WI38 (cell line): ENCODE measurements around the gene RRP1B.

Experiments used
- H3K4me3 ChIP-seq: 2 replicates; pipeline ENCODE4 v1.5.1; 2011; ENCODE audit warnings: low read depth, mild to moderate bottlenecking, control low read depth, low read length
- TF ChIP-seq, protein P1 (sequence below): IDR thresholded peaks from 2 replicates; pipeline ENCODE4 v1.5.1; 2012; ENCODE audit warnings: low read depth, mild to moderate bottlenecking, control low read depth, low read length

The RRP1B gene

DNA sequence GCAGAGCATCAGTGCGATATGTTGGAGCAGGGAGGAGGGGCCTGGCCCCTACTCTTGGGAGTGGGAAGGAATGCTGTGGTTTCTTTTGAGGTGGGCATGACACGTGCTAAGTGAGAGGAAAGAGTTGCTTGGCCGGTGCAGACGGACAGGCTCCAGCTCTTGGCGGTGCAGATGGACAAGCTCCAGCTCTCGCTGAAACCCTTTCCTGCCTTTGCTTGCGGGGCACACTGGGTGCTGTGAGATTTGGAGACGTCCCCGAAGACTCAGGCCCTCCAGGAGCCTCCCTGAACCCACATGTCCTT is 75.5 kb downstream of the RRP1B start:
- H3K4me3 ChIP-seq = no peak overlapping the region
- TF ChIP-seq, protein P1, sequence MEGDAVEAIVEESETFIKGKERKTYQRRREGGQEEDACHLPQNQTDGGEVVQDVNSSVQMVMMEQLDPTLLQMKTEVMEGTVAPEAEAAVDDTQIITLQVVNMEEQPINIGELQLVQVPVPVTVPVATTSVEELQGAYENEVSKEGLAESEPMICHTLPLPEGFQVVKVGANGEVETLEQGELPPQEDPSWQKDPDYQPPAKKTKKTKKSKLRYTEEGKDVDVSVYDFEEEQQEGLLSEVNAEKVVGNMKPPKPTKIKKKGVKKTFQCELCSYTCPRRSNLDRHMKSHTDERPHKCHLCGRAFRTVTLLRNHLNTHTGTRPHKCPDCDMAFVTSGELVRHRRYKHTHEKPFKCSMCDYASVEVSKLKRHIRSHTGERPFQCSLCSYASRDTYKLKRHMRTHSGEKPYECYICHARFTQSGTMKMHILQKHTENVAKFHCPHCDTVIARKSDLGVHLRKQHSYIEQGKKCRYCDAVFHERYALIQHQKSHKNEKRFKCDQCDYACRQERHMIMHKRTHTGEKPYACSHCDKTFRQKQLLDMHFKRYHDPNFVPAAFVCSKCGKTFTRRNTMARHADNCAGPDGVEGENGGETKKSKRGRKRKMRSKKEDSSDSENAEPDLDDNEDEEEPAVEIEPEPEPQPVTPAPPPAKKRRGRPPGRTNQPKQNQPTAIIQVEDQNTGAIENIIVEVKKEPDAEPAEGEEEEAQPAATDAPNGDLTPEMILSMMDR = no peak

DNA sequence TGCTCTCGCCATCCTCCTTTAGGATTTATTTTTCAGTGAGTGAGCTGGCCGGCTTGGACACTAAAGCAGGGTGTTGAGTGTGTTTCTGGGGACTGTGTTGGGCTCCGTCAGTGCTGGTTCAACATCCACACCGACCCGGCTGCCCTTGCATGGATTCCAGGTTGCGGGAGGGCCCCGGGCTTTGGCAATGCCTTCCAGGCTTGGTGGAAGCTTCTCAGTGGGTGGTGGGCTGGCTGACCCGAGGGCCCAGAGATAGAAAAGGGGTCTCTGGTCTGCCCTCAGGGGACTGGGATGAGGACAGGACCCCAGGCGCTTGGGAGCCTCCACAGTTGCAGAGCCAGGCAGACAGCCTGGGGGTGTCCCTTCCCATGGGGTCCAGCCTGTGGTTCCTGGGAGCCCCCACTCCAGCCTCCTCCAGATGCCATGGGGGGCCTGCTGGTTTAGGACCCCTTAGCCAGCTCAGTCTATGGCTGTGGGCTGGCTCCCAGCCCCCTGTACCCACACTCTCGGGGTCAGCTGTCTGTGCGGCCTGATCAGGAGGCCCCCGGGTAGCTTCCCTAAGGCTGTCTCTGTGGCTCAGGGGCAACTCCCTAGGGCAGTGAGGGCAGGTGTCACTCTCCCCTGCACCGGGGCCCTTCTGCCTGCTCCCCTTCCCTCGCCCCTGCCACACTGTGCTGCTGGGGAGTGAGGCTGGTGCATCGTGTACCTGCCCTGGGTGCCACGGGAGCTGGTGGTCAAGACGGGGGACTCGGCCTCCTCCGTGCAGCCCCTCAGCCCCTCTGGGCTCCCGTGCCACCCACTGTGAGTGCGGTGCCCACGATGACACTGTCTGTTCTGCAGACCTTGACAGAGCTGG is 76.1 kb downstream of the RRP1B start:
- H3K4me3 ChIP-seq = no peak overlapping the region
- TF ChIP-seq, protein P1 = no peak

DNA sequence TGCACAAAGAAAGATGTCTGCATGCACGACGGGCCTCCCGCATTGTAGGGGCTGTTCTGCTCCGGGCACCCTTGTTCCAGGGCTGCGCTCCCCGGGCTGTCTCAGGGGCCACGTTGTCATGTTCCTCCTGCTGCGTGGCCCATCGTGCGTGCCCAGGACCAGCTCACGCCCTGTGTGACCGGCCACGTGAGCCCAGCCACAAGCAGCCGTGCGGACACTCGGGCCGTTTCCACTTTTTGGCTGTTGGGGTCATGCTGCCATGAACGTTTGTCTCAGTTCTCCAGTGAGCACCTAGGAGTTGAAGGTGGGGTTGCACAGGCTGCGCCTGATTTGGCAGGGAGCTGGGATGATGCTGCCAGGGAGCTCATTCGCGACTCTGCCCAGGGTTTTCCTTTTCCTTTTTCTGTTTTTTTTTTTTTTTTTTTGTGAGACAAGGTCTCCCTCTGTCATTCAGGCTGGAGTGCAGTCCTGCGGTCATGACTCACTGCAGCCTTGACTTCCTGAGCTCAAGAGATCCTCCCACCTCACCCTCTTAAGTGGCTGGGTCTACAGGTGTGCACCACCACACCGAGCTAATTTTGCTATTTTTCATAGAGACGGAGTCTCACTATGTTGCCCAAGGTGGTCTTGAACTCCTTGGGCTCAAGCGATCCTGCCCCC is 77.0 kb downstream of the RRP1B start:
- no peak overlapping the region for H3K4me3 ChIP-seq
- TF ChIP-seq, protein P1 = no peak

DNA sequence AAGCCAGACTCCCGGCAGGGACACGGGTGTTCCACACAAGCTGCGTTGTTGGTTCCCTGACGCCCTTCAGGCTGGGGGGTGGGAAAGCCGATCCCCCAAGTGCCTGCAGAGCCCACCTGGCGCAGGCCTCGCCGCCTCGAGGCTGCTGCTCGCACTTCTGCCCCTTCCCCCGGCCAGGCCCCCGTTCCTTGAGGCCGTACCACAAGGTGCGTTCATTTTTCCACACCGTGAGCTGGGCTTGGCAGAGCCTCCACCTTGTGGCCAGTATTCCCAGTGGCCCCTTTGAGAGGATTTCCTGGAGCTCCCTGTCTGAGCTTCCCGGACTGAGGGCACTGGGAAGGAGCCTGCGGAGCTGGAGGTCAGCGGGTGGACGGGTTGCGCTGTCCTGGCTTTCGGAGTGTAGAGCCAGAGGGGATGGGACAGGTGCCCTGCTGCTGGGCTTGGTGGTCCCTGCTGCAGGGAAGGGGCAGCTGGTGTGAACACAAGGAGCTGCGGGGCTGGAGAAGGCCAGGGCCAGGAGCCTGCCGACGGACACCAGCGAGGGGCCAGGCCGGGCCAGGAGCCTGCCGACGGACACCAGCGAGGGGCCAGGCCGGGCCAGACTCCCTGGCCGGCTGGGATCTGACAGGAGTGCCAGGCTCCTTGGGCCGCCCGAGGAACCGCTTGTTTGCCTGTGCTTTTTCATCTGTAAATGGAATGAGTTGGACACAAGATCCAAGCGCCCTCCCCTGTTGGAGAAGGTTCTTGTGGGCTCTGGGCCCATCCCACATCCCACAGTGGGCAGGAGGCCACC is 78.0 kb downstream of the RRP1B start:
- H3K4me3 ChIP-seq = no peak overlapping the region
- TF ChIP-seq, protein P1 = no peak

DNA sequence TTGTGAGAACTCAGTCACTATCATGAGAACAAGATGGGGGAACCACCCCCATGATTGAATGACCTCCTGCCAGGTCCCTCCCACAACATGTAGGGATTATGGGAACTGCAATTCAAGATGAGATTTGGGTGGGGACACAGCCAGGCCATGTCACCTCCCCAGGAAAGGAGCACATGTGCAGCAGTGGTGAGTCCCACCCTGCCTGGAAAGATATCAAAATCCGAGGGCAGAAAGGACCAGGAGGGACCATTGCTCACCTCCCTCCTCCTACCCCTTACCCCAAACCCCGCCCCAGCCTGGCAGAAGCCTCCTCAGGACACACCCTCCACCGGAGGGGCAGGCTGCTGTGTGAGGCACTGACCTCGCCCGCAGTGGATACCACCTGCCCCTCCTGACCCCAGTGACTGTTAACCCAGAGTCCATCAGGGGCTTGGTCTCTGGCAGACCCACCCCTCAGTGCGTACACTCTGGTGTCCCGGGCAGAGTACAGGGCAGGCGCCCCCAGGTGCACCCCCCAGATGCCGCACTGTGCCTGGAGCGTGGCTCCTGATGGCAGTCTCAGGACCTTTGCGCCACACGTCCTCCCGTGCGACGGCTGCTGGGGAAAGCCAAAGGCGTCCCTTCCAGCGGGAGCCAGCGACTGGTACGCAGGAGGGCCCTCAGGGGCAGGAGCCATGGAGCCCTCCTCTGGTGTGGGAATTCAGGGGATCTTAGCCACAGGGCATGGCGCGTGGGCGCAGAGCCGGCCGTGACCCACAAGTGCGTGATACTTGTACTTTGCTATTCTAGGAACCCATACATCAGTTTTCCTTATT is 80.5 kb downstream of the RRP1B start:
- H3K4me3 ChIP-seq = no peak overlapping the region
- TF ChIP-seq, protein P1 = no peak

DNA sequence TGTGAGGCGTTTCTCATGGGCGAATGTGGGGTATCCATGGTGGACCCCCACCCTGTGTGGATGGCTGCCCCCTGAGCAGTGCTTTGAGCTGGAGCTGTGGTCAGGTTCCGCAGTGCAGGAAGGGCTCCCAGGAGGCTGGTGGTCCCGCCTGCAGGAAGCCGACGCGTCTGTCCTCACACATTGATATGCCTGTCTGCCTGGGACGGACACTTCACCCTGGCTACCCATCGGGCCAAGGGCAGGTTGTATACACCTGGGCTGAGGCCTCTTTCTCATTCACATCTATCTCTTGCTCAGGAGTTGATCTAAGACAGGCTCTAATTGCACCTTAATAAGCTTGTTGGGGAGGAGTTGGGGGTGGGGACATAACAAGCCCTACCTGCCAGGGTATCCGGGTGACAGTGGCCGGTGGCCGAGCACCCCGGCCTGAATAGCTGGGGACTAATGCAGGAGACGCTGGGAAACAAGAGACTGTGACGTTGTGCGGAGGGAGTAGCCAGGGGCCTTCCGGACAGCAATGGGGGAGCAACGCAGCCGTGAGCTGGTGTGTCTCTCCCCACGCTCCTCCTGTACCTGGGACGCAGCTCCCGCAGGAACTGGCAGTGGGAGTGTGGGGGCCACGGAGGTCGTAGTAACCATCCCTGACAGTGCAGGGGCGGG is 81.3 kb downstream of the RRP1B start:
- TF ChIP-seq, protein P1 = no peak
- H3K4me3 ChIP-seq = no peak overlapping the region
